IMR-90 (cell line): ENCODE results near the gene ZNF195. TPM values are rescaled to one million over a fixed set of nuclear protein-coding genes. Genes with fewer than 3 reads are reported as not detected.
"Not testable (repeated sequence)": the region's sequence is repeated elsewhere in the genome, so short reads cannot be mapped to it uniquely, and the experiment has no call there.

Experiments
- ATAC-seq: fragments of 200-7000 bp; cut with Tn5 transposase; 2 replicates; pipeline ENCODE4 v1.9.1; 2020; ENCODE audit warnings: low read depth, mild to moderate bottlenecking, moderate library complexity
- BruUV-seq: library from RNA; stranded (reverse); fragments of 400-500 nt; replicated peaks from 2 replicates; lab custom pipeline; 2021; lab: Mats Ljungman, UMichigan
- CTCF ChIA-PET: fragments of 300-600 bp; formaldehyde crosslinking; extraction: SDS; loops from one replicate; lab custom pipeline; 2021; ENCODE audit warnings: antibody characterized with exemption; lab: Yijun Ruan, JAX
- POLR2A ChIA-PET: fragments of 300-600 bp; sonication (Branson Sonifier 250); formaldehyde crosslinking; loops from one replicate; lab custom pipeline; 2022; ENCODE audit warnings: antibody characterized with exemption; ENCODE audit not compliant: unreplicated experiment; lab: Charles Lee
- DNase-seq: peaks from one replicate; pipeline ENCODE4 v3.0.0; 2013
- H2AFZ ChIP-seq: replicated peaks from 2 replicates; pipeline ENCODE3; 2013; ENCODE audit warnings: low read length, mild to moderate bottlenecking; ENCODE audit not compliant: poor library complexity
- H2AK5ac ChIP-seq: 2 replicates; pipeline ENCODE4 v1.6.1; 2013; ENCODE audit warnings: low read depth, low read length, inconsistent platforms
- H2AK9ac ChIP-seq: replicated peaks from 2 replicates; pipeline ENCODE3; 2013; ENCODE audit warnings: mild to moderate bottlenecking, low read depth, low read length, moderate library complexity; ENCODE audit not compliant: poor library complexity
- H2BK120ac ChIP-seq: 2 replicates; pipeline ENCODE4 v1.6.1; 2013; ENCODE audit warnings: low read depth, low read length, inconsistent platforms
- H2BK15ac ChIP-seq: 3 replicates; pipeline ENCODE4 v1.6.1; 2013; ENCODE audit warnings: low read depth, low read length, inconsistent platforms
- H2BK20ac ChIP-seq: 2 replicates; pipeline ENCODE4 v1.6.1; 2013; ENCODE audit warnings: low read depth, mild to moderate bottlenecking, inconsistent platforms, low read length, moderate library complexity
- H2BK5ac ChIP-seq: 2 replicates; pipeline ENCODE4 v1.6.1; 2013; ENCODE audit warnings: mild to moderate bottlenecking, low read depth, low read length, inconsistent platforms; ENCODE audit not compliant: poor library complexity, severe bottlenecking
- H3K14ac ChIP-seq: replicated peaks from 2 replicates; pipeline ENCODE4 v1.6.1; 2013; ENCODE audit warnings: low read depth, low read length, inconsistent platforms
- H3K18ac ChIP-seq: 2 replicates; pipeline ENCODE4 v1.6.1; 2013; ENCODE audit warnings: low read depth, low read length, control low read depth
- H3K23ac ChIP-seq: 2 replicates; pipeline ENCODE4 v1.6.1; 2013; ENCODE audit warnings: low read depth, low read length, inconsistent platforms
- H3K27ac ChIP-seq: 2 replicates; pipeline ENCODE4 v1.5.1; 2013; ENCODE audit warnings: mild to moderate bottlenecking, control low read depth, low read length; ENCODE audit not compliant: insufficient read depth
- H3K27me3 ChIP-seq: 2 replicates; pipeline ENCODE4 v1.6.1; 2013; ENCODE audit warnings: low read length; ENCODE audit not compliant: control insufficient read depth, insufficient read depth
- H3K36me3 ChIP-seq: 2 replicates; pipeline ENCODE4 v1.6.1; 2013; ENCODE audit warnings: low read length, mixed read lengths; ENCODE audit not compliant: control insufficient read depth, insufficient read depth
- H3K4ac ChIP-seq: 2 replicates; pipeline ENCODE4 v1.6.1; 2013; ENCODE audit warnings: low read depth, low read length, inconsistent platforms
- H3K4me1 ChIP-seq: 2 replicates; pipeline ENCODE4 v1.6.1; 2013; ENCODE audit warnings: low read length, mixed read lengths; ENCODE audit not compliant: control insufficient read depth, insufficient read depth
- H3K4me2 ChIP-seq: 2 replicates; pipeline ENCODE4 v1.6.1; 2013; ENCODE audit warnings: low read depth, mild to moderate bottlenecking, control low read depth, low read length, moderate library complexity
- H3K4me3 ChIP-seq: 2 replicates; pipeline ENCODE4 v1.5.1; 2013; ENCODE audit warnings: low read depth, mild to moderate bottlenecking, control low read depth, low read length, moderate library complexity; ENCODE audit not compliant: insufficient read depth
- H3K56ac ChIP-seq: 2 replicates; pipeline ENCODE4 v1.6.1; 2013; ENCODE audit warnings: low read length, inconsistent platforms; ENCODE audit not compliant: insufficient read depth; ENCODE audit errors: extremely low read depth
- H3K79me1 ChIP-seq, 2 experiments: 2 replicates each; pipeline ENCODE4 v1.6.1; 2013; ENCODE audit warnings: low read length in 2 of 2, inconsistent platforms in 1 of 2, low read depth in 1 of 2
- H3K9ac ChIP-seq: 2 replicates; pipeline ENCODE4 v1.6.1; 2013; ENCODE audit warnings: low read depth, low read length, control low read depth
- H3K9me1 ChIP-seq: 2 replicates; pipeline ENCODE4 v1.6.1; 2013; ENCODE audit warnings: low read length, inconsistent platforms; ENCODE audit not compliant: insufficient read depth
- H3K9me3 ChIP-seq: 2 replicates; pipeline ENCODE4 v1.6.1; 2013; ENCODE audit warnings: low read length; ENCODE audit not compliant: control insufficient read depth, insufficient read depth
- H4K20me1 ChIP-seq: 2 replicates; pipeline ENCODE4 v1.6.1; 2013; ENCODE audit warnings: low read length, inconsistent platforms; ENCODE audit not compliant: insufficient read depth
- H4K5ac ChIP-seq: 2 replicates; pipeline ENCODE4 v1.6.1; 2013; ENCODE audit warnings: mild to moderate bottlenecking, low read depth, low read length, control low read depth
- H4K8ac ChIP-seq, 2 experiments: 2 replicates each; pipeline ENCODE4 v1.6.1; 2013; ENCODE audit warnings: low read depth in 2 of 2, low read length in 2 of 2, control low read depth in 1 of 2, inconsistent platforms in 1 of 2
- H4K91ac ChIP-seq: 2 replicates; pipeline ENCODE4 v1.6.1; 2013; ENCODE audit warnings: low read depth, low read length, inconsistent platforms; ENCODE audit not compliant: insufficient read depth
- WGBS, 2 experiments: methylation state at CpG; one replicate each; pipeline versions ENCODE4 v1.1.5 to v1.1.7; 2013; ENCODE audit warnings: missing lambda C conversion rate in 2 of 2; ENCODE audit not compliant: insufficient read length in 1 of 2; ENCODE audit errors: extremely low coverage in 2 of 2; 5-methylcytosine and 5-hydroxymethylcytosine counted together
- dilution Hi-C: fragments of 300-500 bp; cut with HindIII; formaldehyde crosslinking; loops from one replicate; pipeline ENCODE4 v1.14.3; 2018; ENCODE audit warnings: low sequenced_read_pairs; ENCODE audit not compliant: unreplicated experiment
- in situ Hi-C: fragments of 300-500 bp; cut with MboI; formaldehyde crosslinking; loops from 3 replicates; pipeline ENCODE4 v1.14.3; 2019; ENCODE audit warnings: low sequenced_read_pairs, inconsistent platforms, mixed read lengths
- intact Hi-C: fragments of 100-400 bp; cut with micrococcal nuclease; formaldehyde crosslinking; loops from 2 replicates; pipeline ENCODE4 v1.10.0; 2022
- microRNA-seq, 2 experiments: library from miRNA; stranded (forward) in 1 of 2; unstranded in 1 of 2; fragments of 10-50 nt in 1 of 2; fragments of <30 nt in 1 of 2; gene quantifications in 1 of 2; microRNA quantifications in 1 of 2; one replicate each; pipeline versions ENCODE3 to v1.1.0; 2013 to 2020; ENCODE audit not compliant: insufficient read depth in 1 of 2, insufficient read length in 1 of 2, unreplicated experiment in 1 of 2
- polyA plus RNA-seq, 3 experiments: library from polyadenylated mRNA; depleted of rRNA; stranded (reverse); fragments of >200 nt; gene quantifications; 2 replicates each; pipeline ENCODE4 v1.2.3, GENCODE V29; 2012; ENCODE audit warnings: low replicate concordance in 1 of 3
- small RNA-seq, 5 experiments: library from RNA; depleted of rRNA; stranded (forward); fragments of <200 nt; gene quantifications; one replicate each; pipeline ENCODE3, GENCODE V24; 2012
- total RNA-seq: library from RNA; depleted of rRNA; stranded (reverse); fragments of >200 nt; gene quantifications from 2 replicates; pipeline ENCODE4 v1.2.3, GENCODE V29; 2012; rRNA removed

Gene ZNF195
- total and polyA plus RNA-seq, 2 of the 4 experiments (the other 2 are of a cell fraction), result 10.2 to 24.4 TPM

GRCh38 chr11:3324724-3325123, 54.2 kb downstream of the ZNF195 start:
- DNase-seq, H3K9me3 ChIP-seq, H2AFZ ChIP-seq, H3K36me3 ChIP-seq, dilution Hi-C loops, ATAC-seq, in situ Hi-C loops, H3K9ac ChIP-seq, H4K8ac ChIP-seq, H2BK20ac ChIP-seq, H3K27me3 ChIP-seq, H3K14ac ChIP-seq, H3K56ac ChIP-seq, H2AK9ac ChIP-seq, H4K91ac ChIP-seq, H3K23ac ChIP-seq, H3K27ac ChIP-seq, H3K18ac ChIP-seq, POLR2A ChIA-PET, H4K20me1 ChIP-seq, H2BK15ac ChIP-seq, H2BK120ac ChIP-seq, H2BK5ac ChIP-seq, CTCF ChIA-PET, intact Hi-C loops, H3K79me1 ChIP-seq, H4K5ac ChIP-seq, H3K4me3 ChIP-seq, H3K4ac ChIP-seq, H3K4me1 ChIP-seq, H3K9me1 ChIP-seq, H2AK5ac ChIP-seq, BruUV-seq, H3K4me2 ChIP-seq: not testable (repeated sequence)
- no CpG with 5 or more reads among the region's 3 CpGs for WGBS, 2 experiments

Small RNA genes within 50 kb of the gene (microRNA-seq; reads per million reads assigned to microRNA genes)
- gene AC123788.2 (ENCODE audit: insufficient read depth, insufficient read length), result not detected

Small RNA genes within 50 kb of the gene (small RNA-seq; reads per million reads assigned to genes)
- 0 reads per million in 5 experiments for gene AC123788.2

Other genes with a start within 250 kb of the ZNF195 start
- gene OSBPL5, start 213.8 kb downstream of the ZNF195 start, total RNA-seq, result 14.4 and 14.9 TPM in 2 replicates
- gene OSBPL5, start 213.8 kb downstream of the ZNF195 start, polyA plus RNA-seq (2012; rRNA removed), result 22.3 and 24.1 TPM in 2 replicates
- gene MRGPRG, start 160.3 kb downstream of the ZNF195 start, total RNA-seq, result not detected in 2 replicates
- gene MRGPRG, start 160.3 kb downstream of the ZNF195 start, polyA plus RNA-seq (2012; rRNA removed), result not detected in 2 replicates
- not detected in 2 replicates for gene MRGPRE, start 146.7 kb downstream of the ZNF195 start, total RNA-seq
- not detected in 2 replicates for gene MRGPRE, start 146.7 kb downstream of the ZNF195 start, polyA plus RNA-seq (2012; rRNA removed)